Measurements from ENCODE around the gene VOPP1. TPM values are rescaled to one million over a fixed set of nuclear protein-coding genes. Genes with fewer than 3 reads are reported as not detected.

Gene VOPP1
- total RNA-seq, 2 donors from 2014 or later: 88.9 to 131 TPM

DNA sequence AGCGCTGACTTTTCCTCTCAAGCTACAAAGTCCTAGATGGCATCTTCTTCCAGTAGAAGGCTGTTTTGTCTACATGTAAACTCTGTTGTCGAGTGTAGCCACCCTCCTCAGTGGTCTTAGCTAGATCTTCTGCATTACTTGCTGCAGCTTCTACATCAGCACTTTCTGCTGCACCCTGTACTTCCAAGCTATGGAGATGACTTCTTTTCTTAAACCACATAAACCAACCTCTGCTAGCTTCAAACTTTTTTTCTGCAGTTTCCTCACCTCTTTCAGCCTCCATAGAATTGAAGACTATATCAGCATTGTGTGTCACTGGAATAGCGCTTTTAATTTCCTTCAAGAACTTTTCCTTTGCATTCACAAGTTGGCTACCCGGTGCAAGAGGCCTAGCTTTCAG, 119.3 kb downstream of the VOPP1 start:
- TF ChIP-seq, protein P1, sequence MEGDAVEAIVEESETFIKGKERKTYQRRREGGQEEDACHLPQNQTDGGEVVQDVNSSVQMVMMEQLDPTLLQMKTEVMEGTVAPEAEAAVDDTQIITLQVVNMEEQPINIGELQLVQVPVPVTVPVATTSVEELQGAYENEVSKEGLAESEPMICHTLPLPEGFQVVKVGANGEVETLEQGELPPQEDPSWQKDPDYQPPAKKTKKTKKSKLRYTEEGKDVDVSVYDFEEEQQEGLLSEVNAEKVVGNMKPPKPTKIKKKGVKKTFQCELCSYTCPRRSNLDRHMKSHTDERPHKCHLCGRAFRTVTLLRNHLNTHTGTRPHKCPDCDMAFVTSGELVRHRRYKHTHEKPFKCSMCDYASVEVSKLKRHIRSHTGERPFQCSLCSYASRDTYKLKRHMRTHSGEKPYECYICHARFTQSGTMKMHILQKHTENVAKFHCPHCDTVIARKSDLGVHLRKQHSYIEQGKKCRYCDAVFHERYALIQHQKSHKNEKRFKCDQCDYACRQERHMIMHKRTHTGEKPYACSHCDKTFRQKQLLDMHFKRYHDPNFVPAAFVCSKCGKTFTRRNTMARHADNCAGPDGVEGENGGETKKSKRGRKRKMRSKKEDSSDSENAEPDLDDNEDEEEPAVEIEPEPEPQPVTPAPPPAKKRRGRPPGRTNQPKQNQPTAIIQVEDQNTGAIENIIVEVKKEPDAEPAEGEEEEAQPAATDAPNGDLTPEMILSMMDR (IDR thresholded peaks at IDR 0.05): no peak
- Histone ChIP-seq H3K27me3 (replicated peaks; ENCODE audit: insufficient read depth) (no peaks in the 10 kb centered on the region), H3K9me3 (no peaks in the 10 kb centered on the region), H3K4me1 (ENCODE audit: control insufficient read depth in 1 of 2, low read depth in 2 of 2) (no peaks in the 10 kb centered on the region), H3K36me3 (no peaks in the 10 kb centered on the region), H3K27ac (no peak overlapping the region), H3K4me3 (no peak overlapping the region)
- DNase-seq (ENCODE audit: low spot score) (no peak), ATAC-seq (ENCODE audit: insufficient number of reproducible peaks, low FRiP score, low read depth) (no peak)

DNA sequence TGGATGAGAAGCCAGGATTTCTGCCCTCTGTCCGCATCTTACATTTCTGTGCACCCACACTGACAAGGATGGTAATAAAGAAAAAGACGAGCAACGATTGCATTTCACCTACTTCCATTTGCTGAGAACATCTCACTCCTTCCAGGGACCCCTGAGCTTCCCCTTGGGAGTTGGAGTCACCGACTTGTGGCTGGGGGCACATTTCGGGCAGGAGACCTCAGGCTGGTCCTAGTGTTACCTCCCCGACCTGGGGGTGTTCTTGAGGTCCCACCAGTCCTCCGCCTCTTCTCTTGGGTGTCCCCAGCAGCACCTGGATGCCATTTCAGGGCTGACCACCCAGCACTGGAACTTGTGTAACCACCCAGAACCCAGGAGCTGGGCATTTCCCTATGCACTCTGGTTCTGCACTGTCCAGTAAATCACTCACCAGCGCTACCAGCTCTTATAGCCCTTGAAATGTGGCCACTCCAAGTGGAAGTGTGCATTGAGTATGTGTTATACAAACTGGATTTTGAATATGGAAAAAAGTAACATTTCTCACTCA, 122.2 kb downstream of the VOPP1 start:
- no peak for ATAC-seq (ENCODE audit: insufficient number of reproducible peaks, low FRiP score, low read depth)
- no peaks in the 10 kb centered on the region for H3K36me3 ChIP-seq
- no peaks in the 10 kb centered on the region for H3K4me1 ChIP-seq (ENCODE audit: control insufficient read depth in 1 of 2, low read depth in 2 of 2)
- no peak overlapping the region for H3K27ac ChIP-seq
- H3K9me3 ChIP-seq: no peaks in the 10 kb centered on the region
- no peak for DNase-seq (ENCODE audit: low spot score)
- H3K4me3 ChIP-seq: no peak overlapping the region
- no peaks in the 10 kb centered on the region for H3K27me3 ChIP-seq (replicated peaks; ENCODE audit: insufficient read depth)
- TF ChIP-seq, protein P1 (IDR thresholded peaks at IDR 0.05): no peak

DNA sequence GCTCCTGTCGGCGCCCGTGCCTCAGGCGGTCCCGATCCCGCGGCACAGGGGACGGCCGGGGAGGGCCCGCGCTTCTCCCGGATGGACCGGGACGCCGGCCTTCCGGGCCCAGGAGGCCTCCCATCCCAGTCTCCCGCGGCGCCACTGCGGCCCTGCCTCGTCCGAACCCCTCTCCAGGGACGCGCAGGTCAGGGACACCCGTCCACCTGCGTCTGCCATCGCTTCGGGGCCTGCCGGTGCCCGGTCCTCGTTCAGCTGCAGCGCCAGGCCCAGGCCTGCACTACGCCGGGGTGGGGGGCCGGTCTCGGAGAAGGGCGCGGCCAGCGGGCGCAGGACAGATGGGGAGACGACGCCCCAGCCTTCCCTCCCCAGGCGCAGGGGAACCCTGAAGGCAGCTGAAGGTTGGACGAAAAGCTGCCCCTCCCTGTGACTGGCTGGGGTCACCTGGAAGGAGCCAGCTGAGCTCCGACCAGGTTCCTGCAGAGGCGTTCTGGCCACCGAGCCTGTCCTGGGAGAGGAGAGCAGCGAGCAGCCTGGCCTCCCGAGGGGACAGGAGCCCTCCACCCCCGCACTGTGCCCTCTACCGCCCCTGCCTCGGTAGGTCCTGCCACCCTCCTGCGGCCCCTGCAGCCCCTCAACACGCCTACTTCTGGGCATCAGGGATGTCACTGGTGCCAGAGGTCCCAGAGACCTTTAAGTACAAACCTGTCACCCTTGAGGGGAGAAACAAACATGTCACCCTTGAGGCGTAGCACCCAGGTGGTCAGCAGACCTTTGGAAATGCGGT, 122.9 kb downstream of the VOPP1 start:
- no peaks in the 10 kb centered on the region for H3K4me1 ChIP-seq (ENCODE audit: control insufficient read depth in 1 of 2, low read depth in 2 of 2)
- no peak overlapping the region for H3K4me3 ChIP-seq
- H3K9me3 ChIP-seq: no peaks in the 10 kb centered on the region
- DNase-seq (ENCODE audit: low spot score) (no peak), ATAC-seq (ENCODE audit: insufficient number of reproducible peaks, low FRiP score, low read depth) (no peak)
- no peaks in the 10 kb centered on the region for H3K27me3 ChIP-seq (replicated peaks; ENCODE audit: insufficient read depth)
- TF ChIP-seq, protein P1 (IDR thresholded peaks at IDR 0.05): no peak
- no peak overlapping the region for H3K27ac ChIP-seq
- no peaks in the 10 kb centered on the region for H3K36me3 ChIP-seq

DNA sequence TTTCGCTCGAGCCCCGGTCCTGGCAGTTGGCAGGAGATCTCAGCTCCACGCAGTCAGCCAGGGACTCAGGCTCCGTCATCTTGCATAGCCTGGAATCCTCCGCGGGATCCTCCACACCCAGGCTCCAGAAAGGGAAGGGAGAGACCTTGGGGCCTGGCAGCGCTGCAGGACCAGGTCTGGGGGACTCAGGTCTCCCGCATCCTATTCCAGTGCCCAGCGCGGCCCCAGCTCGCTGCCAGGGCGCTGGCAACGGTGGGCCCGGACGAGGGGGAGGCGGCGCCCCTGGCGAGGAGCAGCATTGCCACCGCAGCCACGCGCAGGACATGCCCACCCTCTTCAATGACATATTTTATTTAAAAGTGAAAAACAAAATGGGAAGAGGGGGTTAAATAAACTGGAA, 123.8 kb downstream of the VOPP1 start:
- no peaks in the 10 kb centered on the region for H3K36me3 ChIP-seq
- H3K27me3 ChIP-seq (replicated peaks; ENCODE audit: insufficient read depth): no peaks in the 10 kb centered on the region
- DNase-seq (ENCODE audit: low spot score) (no peak), ATAC-seq (ENCODE audit: insufficient number of reproducible peaks, low FRiP score, low read depth) (no peak)
- H3K9me3 ChIP-seq: no peaks in the 10 kb centered on the region
- H3K27ac ChIP-seq: no peak overlapping the region
- TF ChIP-seq, protein P1 (IDR thresholded peaks at IDR 0.05): no peak
- no peaks in the 10 kb centered on the region for H3K4me1 ChIP-seq (ENCODE audit: control insufficient read depth in 1 of 2, low read depth in 2 of 2)
- no peak overlapping the region for H3K4me3 ChIP-seq

DNA sequence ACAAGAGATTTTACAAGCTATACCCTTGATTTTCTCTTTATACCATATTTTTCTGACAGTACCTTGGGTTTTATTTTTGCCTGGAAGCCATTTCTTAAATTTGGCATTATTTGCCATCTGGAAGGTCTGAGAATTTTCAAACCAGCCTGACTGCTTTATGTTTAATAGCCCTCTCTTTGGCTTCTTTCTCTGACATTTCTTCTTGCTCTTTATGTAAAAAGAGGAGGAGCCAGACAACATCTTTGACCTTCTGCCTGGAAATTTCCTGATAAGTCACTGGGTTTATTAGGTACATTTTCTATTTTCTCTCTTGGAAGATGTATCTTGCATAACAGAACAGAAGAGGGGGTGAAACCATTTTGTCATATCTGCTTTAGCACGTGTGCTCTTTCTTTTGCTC, 127.5 kb downstream of the VOPP1 start:
- no peak overlapping the region for H3K4me3 ChIP-seq
- no peaks in the 10 kb centered on the region for H3K9me3 ChIP-seq
- DNase-seq (ENCODE audit: low spot score): no peak
- no peaks in the 10 kb centered on the region for H3K36me3 ChIP-seq
- TF ChIP-seq, protein P1 (IDR thresholded peaks at IDR 0.05): no peak
- H3K4me1 ChIP-seq (ENCODE audit: control insufficient read depth in 1 of 2, low read depth in 2 of 2): peaks cover 0 to 8% of the 10 kb centered on the region in 2 donors
- no peak for ATAC-seq (ENCODE audit: insufficient number of reproducible peaks, low FRiP score, low read depth)
- H3K27me3 ChIP-seq (replicated peaks; ENCODE audit: insufficient read depth): no peaks in the 10 kb centered on the region
- no peak overlapping the region for H3K27ac ChIP-seq
